MCF 10A (cell line): ENCODE data around the gene NTM. TPM values are rescaled to one million over a fixed set of nuclear protein-coding genes. Genes with fewer than 3 reads are reported as not detected.

Experiments used
- BruUV-seq: library from RNA; stranded (reverse); fragments of 400-500 nt; replicated peaks from 2 replicates; lab custom pipeline; 2021; lab: Mats Ljungman, UMichigan
- CTCF ChIA-PET: fragments of 300-600 bp; sonication (Branson Sonifier 250); formaldehyde crosslinking; extraction: SDS; loops from one replicate; lab custom pipeline; 2021; ENCODE audit warnings: antibody characterized with exemption, inconsistent platforms; lab: Yijun Ruan, JAX
- POLR2A ChIA-PET: fragments of 300-600, 350-650 bp; sonication (Branson Sonifier 250); formaldehyde crosslinking; extraction: SDS; loops from one replicate; lab custom pipeline; 2020; ENCODE audit warnings: antibody characterized with exemption, inconsistent platforms; lab: Yijun Ruan, JAX
- DNase-seq: peaks from one replicate; pipeline ENCODE4 v3.0.0-alpha.2; 2018; ENCODE audit not compliant: unreplicated experiment
- H3K27ac Mint-ChIP-seq: one replicate; pipeline ENCODE4 v1.8.0; 2022; ENCODE audit warnings: mild to moderate bottlenecking, low read depth, mixed read lengths; ENCODE audit not compliant: unreplicated experiment
- H3K27me3 Mint-ChIP-seq: one replicate; pipeline ENCODE4 v1.8.0; 2022; ENCODE audit warnings: mixed read lengths; ENCODE audit not compliant: insufficient read depth, unreplicated experiment
- H3K36me3 Mint-ChIP-seq: one replicate; pipeline ENCODE4 v1.8.0; 2022; ENCODE audit warnings: mild to moderate bottlenecking, moderate library complexity, mixed read lengths; ENCODE audit not compliant: insufficient read depth, unreplicated experiment
- H3K4me1 Mint-ChIP-seq: one replicate; pipeline ENCODE4 v1.8.0; 2022; ENCODE audit warnings: mixed read lengths; ENCODE audit not compliant: insufficient read depth, unreplicated experiment
- H3K4me3 Mint-ChIP-seq: one replicate; pipeline ENCODE4 v1.8.0; 2022; ENCODE audit warnings: mild to moderate bottlenecking, moderate library complexity, mixed read lengths; ENCODE audit not compliant: unreplicated experiment
- H3K9me3 Mint-ChIP-seq: one replicate; pipeline ENCODE4 v1.8.0; 2022; ENCODE audit warnings: mixed read lengths; ENCODE audit not compliant: unreplicated experiment
- CTCF ChIP-seq: fragments of 200-600 bp; IDR thresholded peaks from one replicate; pipeline ENCODE4 v1.8.0; 2022; ENCODE audit warnings: antibody characterized with exemption, mild to moderate bottlenecking; ENCODE audit not compliant: unreplicated experiment
- intact Hi-C: fragments of 100-400 bp; cut with micrococcal nuclease; formaldehyde crosslinking; loops from 2 replicates; pipeline ENCODE4 v1.14.1; 2022
- total RNA-seq: library from RNA; stranded (reverse); gene quantifications from 2 replicates; pipeline ENCODE4 v1.2.3, GENCODE V29; 2022

Gene NTM
- total RNA-seq, 1 experiment from 2014 or later: not detected

DNA sequence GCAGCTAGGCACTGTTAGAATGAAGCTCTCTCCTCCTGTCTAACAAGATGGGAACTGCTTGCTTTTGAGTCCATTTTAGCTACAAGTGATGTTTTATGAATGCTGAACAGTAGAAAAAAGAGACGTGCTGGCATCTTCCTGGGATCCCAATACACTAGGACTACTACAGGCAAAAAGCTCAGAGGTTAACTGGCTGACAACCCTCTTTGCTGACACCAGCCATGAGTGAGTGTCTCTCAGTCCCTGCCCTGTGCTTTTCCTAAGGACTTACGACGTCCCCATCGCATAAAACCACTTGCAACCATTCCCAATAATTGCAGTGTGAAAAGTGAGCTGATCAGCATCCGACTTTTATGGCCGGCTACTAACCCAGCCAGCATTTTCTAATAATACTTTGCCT is 213.5 kb downstream of the NTM start:
- no peak for TF ChIP-seq CTCF
- BruUV-seq: no TSS peak
- Mint-ChIP-seq H3K4me1 (no peaks in the 10 kb centered on the region), H3K36me3 (peaks cover 7% of the 10 kb centered on the region), H3K9me3 (peaks cover 37% of the 10 kb centered on the region), H3K4me3 (no peak overlapping the region), H3K27ac (no peak overlapping the region), H3K27me3 (no peaks in the 10 kb centered on the region)
- intact Hi-C loops: no loop called here
- ChIA-PET CTCF (interaction anchor here (0.8 kb wide), 1 partner anchor 565 kb away, joined by 3 read pairs; no protein-coding TSS in a partner anchor), POLR2A (no interaction called here)
- DNase-seq: no peak

- intact Hi-C loops: no loop called here
- peaks cover 33% of the 10 kb centered on the region for H3K9me3 Mint-ChIP-seq
- H3K36me3 Mint-ChIP-seq: peaks cover 7% of the 10 kb centered on the region
- no peak overlapping the region for H3K4me3 Mint-ChIP-seq
- no peaks in the 10 kb centered on the region for H3K27me3 Mint-ChIP-seq
- H3K4me1 Mint-ChIP-seq: no peaks in the 10 kb centered on the region
- no peak overlapping the region for H3K27ac Mint-ChIP-seq
- ChIA-PET POLR2A (no interaction called here), CTCF (interaction anchor here (0.8 kb wide), 1 partner anchor 566 kb away, joined by 3 read pairs; no protein-coding TSS in a partner anchor)
- TF ChIP-seq CTCF: no peak
- no TSS peak for BruUV-seq
- no peak for DNase-seq
Observed at GRCh38 chr11:131584785-131585592, 214.6 kb downstream of the NTM start.

DNA sequence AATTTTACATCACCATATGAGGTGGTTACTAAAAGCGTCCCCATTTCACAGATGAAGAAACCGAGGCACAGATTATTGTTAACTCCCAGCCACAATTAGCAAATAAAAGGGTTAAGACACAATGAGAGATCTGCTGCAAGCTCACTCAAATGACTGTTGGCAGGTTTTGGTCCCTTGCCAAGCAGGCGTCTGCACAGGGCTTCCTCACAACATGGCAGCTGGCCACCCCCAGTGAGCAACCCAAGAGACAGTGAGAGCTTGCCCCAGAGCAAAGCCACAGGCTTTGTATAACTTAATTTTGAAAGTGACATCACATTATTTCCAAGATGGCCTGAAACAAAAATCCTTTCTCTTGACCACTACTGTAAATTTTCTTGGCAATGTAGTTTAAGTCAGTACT is 217.6 kb downstream of the NTM start:
- Mint-ChIP-seq H3K27me3 (no peaks in the 10 kb centered on the region), H3K9me3 (peaks cover 29% of the 10 kb centered on the region), H3K27ac (no peak overlapping the region), H3K4me3 (no peak overlapping the region), H3K36me3 (peaks cover 7% of the 10 kb centered on the region), H3K4me1 (no peaks in the 10 kb centered on the region)
- no TSS peak for BruUV-seq
- intact Hi-C loops: no loop called here
- no peak for DNase-seq
- CTCF ChIA-PET: interaction anchor here (0.7 kb wide), 1 partner anchor 327 kb away, joined by 5 read pairs; no protein-coding TSS in a partner anchor
- POLR2A ChIA-PET: no interaction called here
- no peak for TF ChIP-seq CTCF

DNA sequence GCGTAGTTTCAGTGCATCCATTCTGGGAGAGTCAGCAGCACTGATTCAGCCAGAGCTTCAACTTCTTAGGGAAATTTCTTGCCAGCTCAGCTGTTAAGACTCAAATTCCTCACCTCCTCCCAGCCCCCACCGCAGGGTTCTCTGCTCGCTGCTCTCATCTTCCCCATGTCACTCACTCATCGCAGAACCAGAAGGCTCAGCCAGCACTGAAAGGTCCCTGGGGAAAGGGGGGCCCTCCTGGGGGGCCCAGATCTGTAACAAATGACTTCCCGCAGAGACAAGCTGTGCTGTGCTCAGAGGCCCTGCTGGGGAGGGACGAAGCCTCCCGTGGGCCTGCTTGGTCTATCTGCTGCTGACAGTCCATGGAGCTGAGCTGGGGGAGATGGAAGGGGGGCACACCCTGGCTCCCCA is 220.6 kb downstream of the NTM start:
- POLR2A ChIA-PET: no interaction called here
- no peak for DNase-seq
- no peaks in the 10 kb centered on the region for H3K27me3 Mint-ChIP-seq
- H3K4me3 Mint-ChIP-seq: no peak overlapping the region
- no peak overlapping the region for H3K27ac Mint-ChIP-seq
- intact Hi-C loops: no loop called here
- no peak for TF ChIP-seq CTCF
- H3K36me3 Mint-ChIP-seq: peaks cover under 1% of the 10 kb centered on the region
- peaks cover 16% of the 10 kb centered on the region for H3K9me3 Mint-ChIP-seq
- no peaks in the 10 kb centered on the region for H3K4me1 Mint-ChIP-seq
- no TSS peak for BruUV-seq
- CTCF ChIA-PET: interaction anchor here (0.5 kb wide), 1 partner anchor 361 kb away, joined by 3 read pairs; no protein-coding TSS in a partner anchor
